Skeletal muscle tissue (tissue), 4 donors: Measurements from ENCODE around the gene EPHA6. TPM values are rescaled to one million over a fixed set of nuclear protein-coding genes. Genes with fewer than 3 reads are reported as not detected.
"Not testable (repeated sequence)": the region's sequence is repeated elsewhere in the genome, so short reads cannot be mapped to it uniquely, and the experiment has no call there.

Experiments used
- H3K27ac ChIP-seq: one replicate; pipeline ENCODE4 v1.7.0; 2013; ENCODE audit warnings: mild to moderate bottlenecking, low read depth, low read length, inconsistent platforms
- H3K27me3 ChIP-seq, 3 donors: one replicate each; pipeline ENCODE4 v1.7.0; 2013; ENCODE audit warnings: low read length in 3 of 3; ENCODE audit not compliant: control insufficient read depth in 3 of 3, insufficient read depth in 3 of 3
- H3K36me3 ChIP-seq, 3 donors: one replicate each; pipeline ENCODE4 v1.7.0; 2013; ENCODE audit warnings: low read length in 3 of 3; ENCODE audit not compliant: control insufficient read depth in 3 of 3, insufficient read depth in 3 of 3
- H3K4me1 ChIP-seq, 3 donors: one replicate each; pipeline ENCODE4 v1.7.0; 2013; ENCODE audit warnings: low read length in 3 of 3, mild to moderate bottlenecking in 3 of 3; ENCODE audit not compliant: control insufficient read depth in 3 of 3, insufficient read depth in 3 of 3
- H3K4me3 ChIP-seq, 3 donors: one replicate each; pipeline ENCODE4 v1.7.0; 2013; ENCODE audit warnings: low read length in 3 of 3
- H3K9ac ChIP-seq, 3 donors: one replicate each; pipeline ENCODE4 v1.7.0; 2013; ENCODE audit warnings: low read length in 3 of 3, mild to moderate bottlenecking in 3 of 3, moderate library complexity in 2 of 3, low read depth in 1 of 3
- H3K9me3 ChIP-seq, 3 donors: one replicate each; pipeline ENCODE4 v1.7.0; 2013; ENCODE audit warnings: low read length in 3 of 3; ENCODE audit not compliant: control insufficient read depth in 3 of 3
- total RNA-seq: library from RNA; depleted of rRNA; stranded (reverse); fragments of >200 nt; gene quantifications from one replicate; pipeline ENCODE4 v1.2.3, GENCODE V29; 2014
- donor health status: Osteomylitis.

The EPHA6 gene
- total RNA-seq, 1 donor from 2014 or later = 0.52 TPM

GRCh38 chr3:96966181-96966929, 152.0 kb downstream of the EPHA6 start:
- Histone ChIP-seq H3K4me1 (no peaks in the 10 kb centered on the region), H3K27me3 (no peaks in the 10 kb centered on the region), H3K4me3 (no peak overlapping the region), H3K9me3 (no peaks in the 10 kb centered on the region), H3K27ac (no peak overlapping the region), H3K9ac (no peak overlapping the region), H3K36me3 (no peaks in the 10 kb centered on the region)

GRCh38 chr3:96970211-96970610, 155.8 kb downstream of the EPHA6 start:
- H3K9me3 ChIP-seq = no peaks in the 10 kb centered on the region
- no peaks in the 10 kb centered on the region for H3K4me1 ChIP-seq
- no peak overlapping the region for H3K27ac ChIP-seq
- no peaks in the 10 kb centered on the region for H3K27me3 ChIP-seq
- H3K36me3 ChIP-seq = no peaks in the 10 kb centered on the region
- H3K4me3 ChIP-seq = no peak overlapping the region
- H3K9ac ChIP-seq = no peak overlapping the region

- H3K4me3 ChIP-seq = no peak overlapping the region
- no peak overlapping the region for H3K9ac ChIP-seq
- H3K9me3 ChIP-seq = no peaks in the 10 kb centered on the region
- no peak overlapping the region for H3K27ac ChIP-seq
- no peaks in the 10 kb centered on the region for H3K36me3 ChIP-seq
- H3K27me3 ChIP-seq = no peaks in the 10 kb centered on the region
- H3K4me1 ChIP-seq = no peaks in the 10 kb centered on the region
Observed at GRCh38 chr3:96977671-96978070, 163.3 kb downstream of the EPHA6 start.

- not testable (repeated sequence) for H3K9ac ChIP-seq, H3K9me3 ChIP-seq, H3K27ac ChIP-seq, H3K4me3 ChIP-seq, H3K36me3 ChIP-seq, H3K4me1 ChIP-seq, H3K27me3 ChIP-seq
Observed at GRCh38 chr3:96983716-96984115, 169.3 kb downstream of the EPHA6 start.

GRCh38 chr3:96986241-96986640, 171.8 kb downstream of the EPHA6 start:
- H3K36me3 ChIP-seq = no peaks in the 10 kb centered on the region
- H3K27ac ChIP-seq = no peak overlapping the region
- no peak overlapping the region for H3K4me3 ChIP-seq
- H3K27me3 ChIP-seq = no peaks in the 10 kb centered on the region
- H3K9ac ChIP-seq = no peak overlapping the region
- peaks cover 0 to 2% (median 0%) of the 10 kb centered on the region in 3 donors for H3K9me3 ChIP-seq
- no peaks in the 10 kb centered on the region for H3K4me1 ChIP-seq

- H3K27ac ChIP-seq = no peak overlapping the region
Observed at GRCh38 chr3:96991231-96991630, 176.8 kb downstream of the EPHA6 start.

GRCh38 chr3:96991800-96992365, 177.5 kb downstream of the EPHA6 start:
- Histone ChIP-seq H3K4me1 (no peaks in the 10 kb centered on the region), H3K36me3 (no peaks in the 10 kb centered on the region), H3K4me3 (no peak overlapping the region), H3K27ac (no peak overlapping the region), H3K9me3 (no peaks in the 10 kb centered on the region), H3K27me3 (no peaks in the 10 kb centered on the region), H3K9ac (no peak overlapping the region)

More at GRCh38 chr3:96991231-96991630, 176.8 kb downstream of the EPHA6 start:
- Histone ChIP-seq H3K4me1 (no peaks in the 10 kb centered on the region), H3K9ac (no peak overlapping the region), H3K27me3 (no peaks in the 10 kb centered on the region), H3K4me3 (no peak overlapping the region), H3K36me3 (no peaks in the 10 kb centered on the region), H3K9me3 (no peaks in the 10 kb centered on the region)

- no peaks in the 10 kb centered on the region for H3K4me1 ChIP-seq
- H3K27me3 ChIP-seq = no peaks in the 10 kb centered on the region
- no peaks in the 10 kb centered on the region for H3K36me3 ChIP-seq
- no peak overlapping the region for H3K9ac ChIP-seq
- H3K27ac ChIP-seq = no peak overlapping the region
- no peak overlapping the region for H3K4me3 ChIP-seq
- H3K9me3 ChIP-seq = no peaks in the 10 kb centered on the region
Observed at GRCh38 chr3:96994988-96995387, 180.6 kb downstream of the EPHA6 start.

- Histone ChIP-seq H3K36me3 (no peaks in the 10 kb centered on the region), H3K9me3 (no peaks in the 10 kb centered on the region), H3K27ac (no peak overlapping the region), H3K9ac (no peak overlapping the region), H3K4me1 (no peaks in the 10 kb centered on the region), H3K4me3 (no peak overlapping the region), H3K27me3 (no peaks in the 10 kb centered on the region)
Observed at GRCh38 chr3:96996009-96996408, 181.6 kb downstream of the EPHA6 start.

- Histone ChIP-seq H3K36me3 (no peaks in the 10 kb centered on the region), H3K4me3 (no peak overlapping the region), H3K9me3 (no peaks in the 10 kb centered on the region), H3K27me3 (no peaks in the 10 kb centered on the region), H3K27ac (no peak overlapping the region), H3K4me1 (no peaks in the 10 kb centered on the region), H3K9ac (no peak overlapping the region)
Observed at GRCh38 chr3:97001611-97002010, 187.2 kb downstream of the EPHA6 start.
